ENCODE results near the gene KCNJ10.

Gene KCNJ10

DNA sequence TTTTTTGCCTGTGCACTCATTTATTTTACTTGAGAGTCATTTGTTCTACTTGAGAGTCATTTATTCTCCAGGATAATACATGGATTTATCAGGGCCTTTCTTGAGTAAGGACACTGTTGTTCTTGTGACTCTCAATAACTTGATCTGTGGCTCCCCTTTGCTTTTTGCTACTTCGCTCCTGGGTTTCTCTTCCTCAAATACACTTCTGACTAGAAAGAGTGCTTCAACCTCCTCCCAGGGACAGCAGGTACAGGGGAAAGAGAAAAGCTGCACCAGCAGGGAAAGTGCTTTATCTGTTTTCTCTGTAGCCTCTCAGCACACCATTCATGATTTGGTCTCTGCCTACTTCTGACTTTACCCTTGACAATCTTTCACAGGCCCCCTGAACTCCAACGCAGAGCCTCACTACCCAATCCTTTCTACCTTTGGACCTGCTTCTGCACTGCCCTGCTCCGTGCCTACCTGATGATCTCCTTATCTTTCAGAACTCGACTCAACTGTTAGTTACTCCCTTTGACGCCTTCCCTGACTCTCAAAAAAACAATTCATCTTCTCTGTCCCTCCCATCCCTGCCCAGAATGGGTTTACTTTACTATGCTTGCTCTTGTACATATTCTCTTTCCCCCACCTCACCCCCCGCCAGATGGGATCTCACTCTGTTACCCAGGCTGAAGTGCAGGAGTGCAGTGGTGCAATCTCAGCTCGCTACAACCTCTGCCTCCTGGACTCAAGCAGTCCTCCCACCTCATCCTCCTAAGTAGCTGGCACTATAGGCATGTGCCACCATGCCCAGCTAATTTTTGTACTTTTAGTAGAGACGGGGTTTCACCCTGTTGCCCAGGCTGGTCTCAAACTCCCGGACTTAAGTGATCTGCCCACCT is 22.6 kb downstream of the KCNJ10 start:
- no peaks in the 10 kb centered on the region for H3K9me3 ChIP-seq (ENCODE audit: control insufficient read depth, low read length)
- 79 to 83% methylated on average over 9 of the region's 9 CpGs for WGBS, 2 experiments
- no peak overlapping the region for H3K4me3 ChIP-seq (ENCODE audit: insufficient read depth, low read depth, low read length)
- no peak overlapping the region for H3K27ac ChIP-seq (ENCODE audit: insufficient read depth, low read depth, low read length, poor library complexity, severe bottlenecking)
- H3K4me1 ChIP-seq (ENCODE audit: control insufficient read depth, insufficient read depth, low read length), result peaks cover 19% of the 10 kb centered on the region
- H3K27me3 ChIP-seq (ENCODE audit: control insufficient read depth, insufficient read depth, low read length, poor library complexity, severe bottlenecking), result peaks cover 33% of the 10 kb centered on the region
- no peaks in the 10 kb centered on the region for H3K36me3 ChIP-seq (ENCODE audit: control insufficient read depth, insufficient read depth, low read length)

DNA sequence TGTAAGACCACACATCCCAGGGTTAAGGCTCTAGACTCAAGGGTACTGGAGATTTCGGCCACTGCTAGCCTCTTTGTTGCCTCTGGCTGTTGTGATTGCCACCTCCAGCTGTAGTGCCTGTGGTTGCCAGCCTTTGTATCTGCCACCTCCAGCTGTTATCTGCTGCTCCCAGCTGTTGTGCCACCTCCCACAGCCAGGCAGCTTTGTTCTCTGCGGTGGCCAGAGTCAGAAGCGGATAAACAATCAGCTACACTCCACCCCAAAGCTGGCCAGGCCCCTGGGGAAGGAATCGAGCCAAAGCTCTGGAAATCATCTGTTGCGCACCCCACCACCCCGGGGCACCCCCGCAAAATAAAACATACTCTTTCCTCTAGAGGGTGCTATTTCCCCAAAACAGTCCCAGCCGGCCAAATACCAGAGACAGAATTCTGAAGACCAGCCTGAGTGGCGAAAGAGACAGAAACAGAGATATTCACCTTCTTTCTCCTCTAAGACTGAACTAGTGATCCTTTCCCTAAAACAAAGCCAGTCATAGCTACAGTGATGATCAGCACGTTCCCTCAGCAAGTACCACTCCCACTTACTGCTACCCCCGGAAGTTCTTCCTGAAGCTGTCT is 23.4 kb downstream of the KCNJ10 start:
- Histone ChIP-seq H3K27ac (ENCODE audit: insufficient read depth, low read depth, low read length, poor library complexity, severe bottlenecking) (no peak overlapping the region), H3K36me3 (ENCODE audit: control insufficient read depth, insufficient read depth, low read length) (no peaks in the 10 kb centered on the region), H3K4me3 (ENCODE audit: insufficient read depth, low read depth, low read length) (no peak overlapping the region), H3K27me3 (ENCODE audit: control insufficient read depth, insufficient read depth, low read length, poor library complexity, severe bottlenecking) (peaks cover 26% of the 10 kb centered on the region), H3K9me3 (ENCODE audit: control insufficient read depth, low read length) (no peaks in the 10 kb centered on the region), H3K4me1 (ENCODE audit: control insufficient read depth, insufficient read depth, low read length) (peaks cover 19% of the 10 kb centered on the region)
- WGBS, 2 experiments, result 10% methylated on average over 11 of the region's 11 CpGs

DNA sequence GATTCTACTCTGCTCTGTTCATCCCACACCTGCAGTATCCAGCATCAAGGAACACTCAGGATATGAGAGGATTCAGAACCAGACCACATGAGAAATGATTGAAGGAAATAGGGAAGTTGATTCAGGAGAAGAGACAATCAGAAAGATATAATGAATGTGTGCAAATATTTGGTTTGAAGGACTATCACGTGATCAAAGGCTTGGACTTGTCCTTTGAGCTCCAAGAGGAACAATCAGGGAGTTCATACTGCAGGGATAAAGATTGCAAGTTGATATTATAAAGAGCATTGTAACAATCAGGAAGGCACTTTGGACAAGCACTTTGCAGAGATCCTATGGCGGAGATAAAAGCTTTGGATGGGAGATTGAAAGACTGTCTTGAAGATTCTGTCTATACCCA is 24.3 kb downstream of the KCNJ10 start:
- Histone ChIP-seq H3K4me1 (ENCODE audit: control insufficient read depth, insufficient read depth, low read length) (peaks cover 19% of the 10 kb centered on the region), H3K9me3 (ENCODE audit: control insufficient read depth, low read length) (no peaks in the 10 kb centered on the region), H3K27ac (ENCODE audit: insufficient read depth, low read depth, low read length, poor library complexity, severe bottlenecking) (no peak overlapping the region), H3K36me3 (ENCODE audit: control insufficient read depth, insufficient read depth, low read length) (no peaks in the 10 kb centered on the region), H3K27me3 (ENCODE audit: control insufficient read depth, insufficient read depth, low read length, poor library complexity, severe bottlenecking) (peaks cover 21% of the 10 kb centered on the region), H3K4me3 (ENCODE audit: insufficient read depth, low read depth, low read length) (no peak overlapping the region)
- WGBS, 2 experiments, result 83 to 90% methylated on average over 2 of the region's 2 CpGs

DNA sequence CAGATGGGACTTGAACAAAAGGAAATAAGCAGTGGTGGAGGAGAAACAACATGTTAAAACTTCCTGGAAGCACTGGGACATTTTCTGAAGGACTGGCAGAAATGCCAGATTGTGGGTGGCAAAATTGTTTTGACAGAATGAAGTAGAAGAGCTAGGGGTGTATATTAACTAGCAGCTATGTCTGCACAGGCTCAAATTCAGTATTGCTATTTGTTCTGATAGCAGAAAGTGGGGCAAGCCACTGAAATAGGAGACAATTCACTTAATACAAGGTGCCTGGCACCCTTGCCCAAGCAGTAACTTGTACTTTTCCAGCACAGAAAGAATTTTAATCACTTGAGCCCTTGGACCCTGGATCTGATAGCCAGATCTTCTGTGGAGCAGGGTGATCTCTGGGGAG is 26.4 kb downstream of the KCNJ10 start:
- Histone ChIP-seq H3K4me1 (ENCODE audit: control insufficient read depth, insufficient read depth, low read length) (peaks cover 13% of the 10 kb centered on the region), H3K36me3 (ENCODE audit: control insufficient read depth, insufficient read depth, low read length) (no peaks in the 10 kb centered on the region), H3K27ac (ENCODE audit: insufficient read depth, low read depth, low read length, poor library complexity, severe bottlenecking) (no peak overlapping the region), H3K4me3 (ENCODE audit: insufficient read depth, low read depth, low read length) (no peak overlapping the region), H3K9me3 (ENCODE audit: control insufficient read depth, low read length) (no peaks in the 10 kb centered on the region), H3K27me3 (ENCODE audit: control insufficient read depth, insufficient read depth, low read length, poor library complexity, severe bottlenecking) (peaks cover 23% of the 10 kb centered on the region)

DNA sequence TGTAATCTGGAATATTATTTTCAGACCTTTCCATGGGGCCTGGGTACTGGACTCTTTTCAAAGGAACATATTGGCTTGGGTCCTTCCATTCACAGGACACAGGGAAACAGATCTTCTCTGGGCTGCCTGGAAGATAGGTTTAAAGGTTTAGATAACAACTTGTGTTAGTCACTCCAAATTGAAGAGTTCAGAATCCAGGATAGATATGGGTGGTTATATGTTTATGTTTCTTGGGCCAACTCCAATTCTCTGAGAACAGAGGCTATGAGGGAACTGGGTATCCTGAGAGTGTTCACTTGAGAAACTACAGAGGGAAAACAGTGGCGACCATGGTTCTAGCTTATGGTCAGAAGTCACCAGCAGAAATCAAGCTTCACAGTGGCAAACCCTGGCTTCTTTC is 29.5 kb downstream of the KCNJ10 start:
- Histone ChIP-seq H3K4me1 (ENCODE audit: control insufficient read depth, insufficient read depth, low read length) (no peaks in the 10 kb centered on the region), H3K27ac (ENCODE audit: insufficient read depth, low read depth, low read length, poor library complexity, severe bottlenecking) (no peak overlapping the region), H3K9me3 (ENCODE audit: control insufficient read depth, low read length) (no peaks in the 10 kb centered on the region), H3K36me3 (ENCODE audit: control insufficient read depth, insufficient read depth, low read length) (no peaks in the 10 kb centered on the region), H3K27me3 (ENCODE audit: control insufficient read depth, insufficient read depth, low read length, poor library complexity, severe bottlenecking) (peaks cover 4% of the 10 kb centered on the region), H3K4me3 (ENCODE audit: insufficient read depth, low read depth, low read length) (no peak overlapping the region)
- 76 to 97% methylated on average over 1 of the region's 1 CpG for WGBS, 2 experiments

DNA sequence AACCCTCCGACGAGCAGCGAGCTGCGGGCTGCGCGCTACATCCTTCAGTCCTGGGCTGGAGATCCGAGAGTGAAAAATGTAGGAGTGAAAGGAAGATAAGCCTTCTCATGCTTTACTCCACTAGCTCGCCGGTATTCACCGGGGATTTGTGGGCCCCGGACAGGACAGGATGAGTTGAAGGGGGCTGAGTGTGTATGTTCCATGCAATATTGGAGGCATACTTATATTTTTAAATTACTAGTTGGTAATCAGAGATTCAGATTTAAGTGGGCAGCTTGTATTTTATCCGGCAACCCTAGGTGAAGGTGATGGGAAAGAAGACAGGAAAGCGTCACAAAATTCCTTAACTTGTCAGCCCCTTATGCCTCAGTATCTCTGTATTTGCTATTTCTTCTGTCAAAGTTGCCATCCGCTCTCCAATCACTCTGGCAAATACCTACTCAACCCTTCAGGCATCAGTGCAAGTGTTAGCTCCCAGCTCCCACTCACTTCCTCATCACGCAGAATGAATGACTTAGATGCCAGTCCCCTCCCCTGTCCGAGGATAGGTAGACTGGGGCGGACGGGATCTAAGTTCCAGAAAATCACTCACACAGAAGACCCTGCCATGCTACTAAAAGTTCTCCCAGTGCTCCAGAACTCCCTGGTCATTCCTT is 37.7 kb downstream of the KCNJ10 start:
- H3K36me3 ChIP-seq (ENCODE audit: control insufficient read depth, insufficient read depth, low read length), result no peaks in the 10 kb centered on the region
- peak overlapping the region; percentile 64 for H3K4me3 ChIP-seq (ENCODE audit: insufficient read depth, low read depth, low read length)
- no peaks in the 10 kb centered on the region for H3K9me3 ChIP-seq (ENCODE audit: control insufficient read depth, low read length)
- 7 to 9% methylated on average over 18 of the region's 18 CpGs for WGBS, 2 experiments
- H3K27me3 ChIP-seq (ENCODE audit: control insufficient read depth, insufficient read depth, low read length, poor library complexity, severe bottlenecking), result peaks cover 23% of the 10 kb centered on the region
- H3K27ac ChIP-seq (ENCODE audit: insufficient read depth, low read depth, low read length, poor library complexity, severe bottlenecking), result no peak overlapping the region
- peaks cover 11% of the 10 kb centered on the region for H3K4me1 ChIP-seq (ENCODE audit: control insufficient read depth, insufficient read depth, low read length)

DNA sequence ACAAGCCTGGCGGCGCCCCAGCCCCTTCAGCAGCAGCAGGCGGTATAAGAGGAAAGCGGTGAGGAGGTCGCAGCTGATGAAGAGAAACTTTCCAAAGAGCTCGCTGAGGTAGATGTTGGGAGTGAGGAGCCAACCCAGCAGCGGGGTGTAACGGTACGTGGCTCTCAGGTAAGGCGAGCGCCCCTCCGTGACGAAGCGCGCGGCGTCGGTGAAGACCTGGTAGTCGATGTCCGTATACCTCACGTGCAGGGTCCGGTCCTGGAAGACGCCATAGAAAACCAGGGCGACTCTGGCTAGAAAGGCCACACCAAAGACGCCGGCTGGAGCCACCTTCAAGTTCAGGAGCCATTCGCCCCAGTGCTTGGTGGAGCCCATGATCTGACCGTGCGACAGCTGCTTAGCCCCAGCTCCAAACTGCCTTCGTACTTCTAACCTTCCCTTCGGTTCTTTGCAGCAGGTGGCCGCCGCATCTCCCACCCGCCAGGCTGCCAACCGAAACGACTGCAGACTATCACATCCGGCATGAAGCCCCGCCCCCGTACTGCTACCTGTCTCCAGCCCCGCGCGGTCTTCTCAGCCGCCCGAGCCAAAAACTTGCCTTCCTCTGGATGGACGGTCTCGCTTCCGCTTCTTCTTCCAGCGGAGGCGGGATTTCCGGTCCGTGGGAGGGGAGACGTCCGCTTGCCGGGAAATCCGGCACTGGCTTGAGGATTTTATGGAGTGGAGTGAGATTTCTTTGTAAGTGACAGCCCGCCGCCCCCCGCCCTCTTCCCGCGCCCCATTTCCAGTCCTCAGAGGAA is 38.4 kb downstream of the KCNJ10 start, which contains the start of gene PIGM:
PIGM (minus strand) TSS at position 626 of the 800 bp plus-strand sequence; CDS start at position 375, 251 bp downstream.
- Histone ChIP-seq H3K4me3 (ENCODE audit: insufficient read depth, low read depth, low read length) (peak within 1 kb of the TSS; percentile 64), H3K9me3 (ENCODE audit: control insufficient read depth, low read length) (no peaks in the 10 kb centered on the region)
- 0 to 1% methylated on average over 60 of the region's 60 CpGs for WGBS, 2 experiments

DNA sequence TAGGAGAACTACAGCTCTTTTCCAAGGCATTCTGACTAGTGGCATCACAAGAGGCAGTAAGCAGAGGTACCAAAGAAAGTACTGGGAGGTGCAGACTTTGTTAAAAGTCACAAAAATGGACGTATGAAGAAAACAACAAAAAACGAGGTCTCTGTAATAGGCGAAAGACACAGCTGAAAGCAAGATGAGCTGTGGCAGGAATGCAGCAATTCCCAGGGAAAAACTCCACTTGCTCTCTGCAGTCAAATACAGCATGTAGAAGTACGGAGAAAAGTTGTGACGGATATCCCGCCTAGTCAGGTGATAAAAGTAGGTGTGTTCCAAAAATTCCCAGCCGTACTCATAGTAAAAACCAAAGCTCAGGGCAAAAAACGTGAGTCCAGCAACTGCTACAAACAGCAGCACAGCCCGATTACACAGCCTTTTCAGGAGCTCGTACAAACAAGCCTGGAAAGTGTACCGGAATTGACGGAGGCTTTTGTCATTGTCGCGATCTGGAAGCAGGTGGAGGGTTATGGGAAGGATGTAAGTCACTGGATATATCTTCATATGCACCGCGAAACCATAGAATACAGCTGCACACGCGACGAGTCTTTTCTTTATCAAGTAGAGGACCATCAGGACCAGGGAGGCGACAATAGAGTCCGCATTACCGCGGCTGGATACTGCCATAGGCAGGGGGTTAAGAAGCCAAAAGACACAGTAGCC is 39.1 kb downstream of the KCNJ10 start:
- Histone ChIP-seq H3K4me3 (ENCODE audit: insufficient read depth, low read depth, low read length) (peak overlapping the region; percentile 64), H3K36me3 (ENCODE audit: control insufficient read depth, insufficient read depth, low read length) (no peaks in the 10 kb centered on the region), H3K27ac (ENCODE audit: insufficient read depth, low read depth, low read length, poor library complexity, severe bottlenecking) (no peak overlapping the region), H3K9me3 (ENCODE audit: control insufficient read depth, low read length) (no peaks in the 10 kb centered on the region), H3K27me3 (ENCODE audit: control insufficient read depth, insufficient read depth, low read length, poor library complexity, severe bottlenecking) (peaks cover 23% of the 10 kb centered on the region), H3K4me1 (ENCODE audit: control insufficient read depth, insufficient read depth, low read length) (peaks cover 11% of the 10 kb centered on the region)
- 9 to 10% methylated on average over 23 of the region's 23 CpGs for WGBS, 2 experiments

More for the DNA sequence above, 38.4 kb downstream of the KCNJ10 start, which contains the start of gene PIGM:
- H3K27me3 ChIP-seq (ENCODE audit: control insufficient read depth, insufficient read depth, low read length, poor library complexity, severe bottlenecking), result peaks cover 23% of the 10 kb centered on the region
- H3K4me1 ChIP-seq (ENCODE audit: control insufficient read depth, insufficient read depth, low read length), result peaks cover 11% of the 10 kb centered on the region
- no peaks in the 10 kb centered on the region for H3K36me3 ChIP-seq (ENCODE audit: control insufficient read depth, insufficient read depth, low read length)
- H3K27ac ChIP-seq (ENCODE audit: insufficient read depth, low read depth, low read length, poor library complexity, severe bottlenecking), result no peak within 1 kb of the TSS

DNA sequence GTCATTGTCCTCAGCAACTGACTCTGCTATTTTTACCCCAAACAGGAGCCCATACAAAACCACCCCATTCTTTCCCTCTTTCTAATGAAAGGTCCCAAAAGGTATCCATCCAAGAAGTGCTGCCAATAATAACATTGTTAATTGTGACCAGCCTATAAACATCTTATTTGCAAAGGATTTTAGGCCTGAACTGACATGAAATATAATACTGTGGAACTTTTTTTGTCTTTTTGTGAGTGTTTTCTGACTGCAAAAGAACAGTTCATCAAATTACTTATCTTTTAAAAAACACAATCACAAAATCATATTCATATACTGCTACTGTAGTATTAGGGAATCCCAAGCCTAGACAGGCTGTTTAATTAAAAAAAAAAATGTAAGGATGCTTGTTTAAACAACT is 41.5 kb downstream of the KCNJ10 start:
- peaks cover 11% of the 10 kb centered on the region for H3K4me1 ChIP-seq (ENCODE audit: control insufficient read depth, insufficient read depth, low read length)
- no peaks in the 10 kb centered on the region for H3K36me3 ChIP-seq (ENCODE audit: control insufficient read depth, insufficient read depth, low read length)
- H3K27me3 ChIP-seq (ENCODE audit: control insufficient read depth, insufficient read depth, low read length, poor library complexity, severe bottlenecking), result peaks cover 10% of the 10 kb centered on the region
- H3K9me3 ChIP-seq (ENCODE audit: control insufficient read depth, low read length), result no peaks in the 10 kb centered on the region
- no peak overlapping the region for H3K27ac ChIP-seq (ENCODE audit: insufficient read depth, low read depth, low read length, poor library complexity, severe bottlenecking)
- no peak overlapping the region for H3K4me3 ChIP-seq (ENCODE audit: insufficient read depth, low read depth, low read length)

All from ectodermal cell (in vitro differentiated cells).